Panc1 (cell line): ENCODE results near the gene C9orf152.

Experiments
- POLR2AphosphoS5 ChIP-seq: IDR thresholded peaks from 2 replicates; pipeline ENCODE4 v1.6.1; 2012; ENCODE audit warnings: mild to moderate bottlenecking, low read depth, low read length, moderate library complexity
- SIN3A ChIP-seq: IDR thresholded peaks from 2 replicates; pipeline ENCODE4 v1.6.1; 2012; ENCODE audit warnings: low read depth, mild to moderate bottlenecking, low read length, moderate library complexity, borderline replicate concordance; ENCODE audit not compliant: insufficient read depth
- TCF7L2 ChIP-seq: IDR thresholded peaks from 2 replicates; pipeline ENCODE4 v1.6.1; 2011; ENCODE audit warnings: mild to moderate bottlenecking, low read depth, low read length, inconsistent platforms
- TF ChIP-seq, protein P1 (sequence below): fragments of 450-650 bp; IDR thresholded peaks from 2 replicates; pipeline ENCODE4 v1.5.1; 2017; ENCODE audit warnings: mild to moderate bottlenecking

- no peak for TF ChIP-seq SIN3A
- TF ChIP-seq, protein P1, sequence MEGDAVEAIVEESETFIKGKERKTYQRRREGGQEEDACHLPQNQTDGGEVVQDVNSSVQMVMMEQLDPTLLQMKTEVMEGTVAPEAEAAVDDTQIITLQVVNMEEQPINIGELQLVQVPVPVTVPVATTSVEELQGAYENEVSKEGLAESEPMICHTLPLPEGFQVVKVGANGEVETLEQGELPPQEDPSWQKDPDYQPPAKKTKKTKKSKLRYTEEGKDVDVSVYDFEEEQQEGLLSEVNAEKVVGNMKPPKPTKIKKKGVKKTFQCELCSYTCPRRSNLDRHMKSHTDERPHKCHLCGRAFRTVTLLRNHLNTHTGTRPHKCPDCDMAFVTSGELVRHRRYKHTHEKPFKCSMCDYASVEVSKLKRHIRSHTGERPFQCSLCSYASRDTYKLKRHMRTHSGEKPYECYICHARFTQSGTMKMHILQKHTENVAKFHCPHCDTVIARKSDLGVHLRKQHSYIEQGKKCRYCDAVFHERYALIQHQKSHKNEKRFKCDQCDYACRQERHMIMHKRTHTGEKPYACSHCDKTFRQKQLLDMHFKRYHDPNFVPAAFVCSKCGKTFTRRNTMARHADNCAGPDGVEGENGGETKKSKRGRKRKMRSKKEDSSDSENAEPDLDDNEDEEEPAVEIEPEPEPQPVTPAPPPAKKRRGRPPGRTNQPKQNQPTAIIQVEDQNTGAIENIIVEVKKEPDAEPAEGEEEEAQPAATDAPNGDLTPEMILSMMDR = no peak
- TF ChIP-seq TCF7L2 = no peak
- TF ChIP-seq POLR2AphosphoS5 = no peak
Measured at GRCh38 chr9:110197330-110198187, 10.4 kb downstream of the C9orf152 start.
